Measurements from ENCODE around the gene SLC5A5. TPM values are rescaled to one million over a fixed set of nuclear protein-coding genes. Genes with fewer than 3 reads are reported as not detected.

The SLC5A5 gene
- total and polyA plus RNA-seq, 2 of the 8 experiments (the other 6 are each of a cell fraction or from before 2014, with no cell fraction given), result 1.5 to 1.8 TPM

GRCh38 chr19:17848595-17849292 lies 23.0 kb upstream of the SLC5A5 start:
- H2AFZ ChIP-seq (ENCODE audit: low read length), result no peak overlapping the region
- H3K18ac ChIP-seq (ENCODE audit: extremely low read depth, low read length), result no peak overlapping the region
- H3K27ac ChIP-seq (ENCODE audit: low read depth, low read length), result no peak overlapping the region
- 0 out of 2 replicates have a peak overlapping the region, but pooled peaks have one; percentile 72 for H2BK15ac ChIP-seq (ENCODE audit: low read length)
- H3K36me3 ChIP-seq (ENCODE audit: control insufficient read depth in 2 of 4, insufficient read depth in 4 of 4, low read length in 3 of 4), result no peaks in the 10 kb centered on the region
- no peak overlapping the region for H2BK20ac ChIP-seq (ENCODE audit: low read length)
- no peak overlapping the region for H2AK5ac ChIP-seq (ENCODE audit: low read depth, low read length)
- H3K79me2 ChIP-seq (ENCODE audit: control insufficient read depth in 1 of 2, insufficient read depth in 2 of 2, low read length in 2 of 2), result no peaks in the 10 kb centered on the region
- CTCF ChIA-PET (ENCODE audit: partially characterized antibody), result interaction anchor here (0.6 to 2.2 kb wide), 7 partner anchors 14 to 171 kb away, joined by 3 to 6 read pairs (median 4); partner anchors contain the start of gene CCDC124
- H4K8ac ChIP-seq (ENCODE audit: extremely low read depth, insufficient read depth, low read length), result peak overlapping the region; percentile 77; the same call in 1 of the 2 replicates
- no peak overlapping the region for H3K14ac ChIP-seq (ENCODE audit: insufficient read length)
- no peaks in the 10 kb centered on the region for H3K9me3 ChIP-seq (ENCODE audit: insufficient read depth in 2 of 2, low read depth in 1 of 2, low read length in 1 of 2)
- peaks cover 0 to 5% (median under 1%) of the 10 kb centered on the region in 4 experiments; a peak in 3 of 7 replicates for H3K4me1 ChIP-seq (replicated peaks in 1 of 4; ENCODE audit: control insufficient read depth in 3 of 4, insufficient read depth in 4 of 4, low read length in 3 of 4)
- H2BK120ac ChIP-seq (replicated peaks; ENCODE audit: low read depth, low read length), result no peak overlapping the region
- no peak overlapping the region for H3K56ac ChIP-seq (replicated peaks; ENCODE audit: insufficient read length, low read depth, low read length)
- H3K4ac ChIP-seq (replicated peaks; ENCODE audit: insufficient read length, low read depth, low read length), result no peak overlapping the region
- 0 out of 2 replicates have a peak overlapping the region, but pooled peaks have one; percentile 35 for H2BK12ac ChIP-seq (ENCODE audit: low read depth, low read length)
- H3K4me3 ChIP-seq (ENCODE audit: extremely low read depth in 1 of 4, insufficient read depth in 2 of 4, low read depth in 3 of 4, low read length in 4 of 4), result no peak overlapping the region
- no peaks in the 10 kb centered on the region for H4K20me1 ChIP-seq (replicated peaks in 1 of 2; ENCODE audit: control insufficient read depth in 1 of 2, insufficient read depth in 2 of 2, low read length in 2 of 2)
- peaks cover 2% of the 10 kb centered on the region; the same call in 1 of the 2 replicates for H3K23me2 ChIP-seq (ENCODE audit: low read depth, low read length)
- no peak for TF ChIP-seq SUZ12 (IDR thresholded peaks at IDR 0.05; ENCODE audit: low read length)
- peaks cover 0 to 5% (median 3%) of the 10 kb centered on the region in 4 experiments; a peak in 5 of 7 replicates for H3K27me3 ChIP-seq (replicated peaks in 1 of 4; ENCODE audit: control insufficient read depth in 3 of 4, extremely low read depth in 1 of 4, insufficient read depth in 3 of 4, low read length in 3 of 4)
- H3K9ac ChIP-seq (replicated peaks in 1 of 4; ENCODE audit: extremely low read depth in 1 of 4, low read depth in 3 of 4, low read length in 3 of 4), result no peak overlapping the region
- DNase-seq (ENCODE audit: low read depth in 1 of 2, low spot score in 2 of 2), result no peak
- WGBS, 2 experiments (ENCODE audit: extremely low coverage in 1 of 2, insufficient coverage in 1 of 2, insufficient read length in 1 of 2, insufficient replicate concordance in 2 of 2, low coverage in 1 of 2, low lambda C conversion rate in 2 of 2, missing lambda C conversion rate in 1 of 2), result 85% methylated on average over 14 of the region's 14 CpGs; no CpG with 5 or more reads in 1 of the 2 experiments
- no peak overlapping the region for H4K91ac ChIP-seq (replicated peaks; ENCODE audit: insufficient read length, low read length)
- H4K5ac ChIP-seq (ENCODE audit: insufficient read length, low read depth, low read length), result no peak overlapping the region
- no peak for FAIRE-seq
- H3K79me1 ChIP-seq (ENCODE audit: low read depth, low read length), result no peaks in the 10 kb centered on the region
- POLR2A ChIA-PET (ENCODE audit: partially characterized antibody), result interaction anchor here (1.3 to 12.1 kb wide), 2 partner anchors 14 to 18 kb away, joined by 3 to 141 read pairs; partner anchors contain the start of gene RPL18A
- no peak overlapping the region for H3K23ac ChIP-seq (ENCODE audit: insufficient read length)
- H3K4me2 ChIP-seq (ENCODE audit: insufficient read depth in 1 of 2, low read depth in 2 of 2, low read length in 2 of 2), result no peak overlapping the region
- no peak overlapping the region; the same call in 1 of the 2 replicates for H2BK5ac ChIP-seq (ENCODE audit: low read depth, low read length)
